Transverse colon (tissue), 4 donors: ENCODE data around the gene ZBTB43. TPM values are rescaled to one million over a fixed set of nuclear protein-coding genes. Genes with fewer than 3 reads are reported as not detected.

ENCODE experiments used
- DNase-seq: peaks from one replicate; pipeline ENCODE4 v3.0.0-alpha.2; 2019
- H3K27ac ChIP-seq, 4 donors: fragments of 200-600 bp; sonication (generic); 2 replicates each; pipeline ENCODE4 v1.5.1; 2016 to 2018; ENCODE audit warnings: inconsistent platforms in 4 of 4
- H3K27me3 ChIP-seq: fragments of 200-600 bp; sonication (generic); 2 replicates; pipeline ENCODE4 v1.5.1; 2017; ENCODE audit warnings: inconsistent platforms
- H3K36me3 ChIP-seq, 4 donors: fragments of 200-600 bp; sonication (generic); 2 replicates each; pipeline ENCODE4 v1.5.1; 2017 to 2019; ENCODE audit warnings: inconsistent platforms in 4 of 4
- H3K4me1 ChIP-seq, 4 donors: fragments of 200-600 bp; sonication (generic); 2 replicates each; pipeline ENCODE4 v1.5.1; 2017 to 2020; ENCODE audit warnings: inconsistent platforms in 4 of 4
- H3K4me3 ChIP-seq, 4 donors: fragments of 200-600 bp; sonication (generic); 1 replicate in 1 of 4; 2 replicates in 3 of 4; pipeline versions ENCODE4 v1.5.1 to v1.6.1; 2017 to 2019; ENCODE audit warnings: inconsistent platforms in 4 of 4
- H3K9me3 ChIP-seq, 2 donors: fragments of 200-600 bp; sonication (generic); 2 replicates each; pipeline ENCODE4 v1.5.1; 2017 to 2019; ENCODE audit warnings: inconsistent platforms in 2 of 2
- EP300 ChIP-seq: sonication (generic); formaldehyde crosslinking; IDR thresholded peaks from one replicate; pipeline ENCODE4 v1.6.1; 2017; ENCODE audit warnings: antibody characterized with exemption, low read depth
- POLR2A ChIP-seq: fragments of 450-650 bp; IDR thresholded peaks from one replicate; pipeline ENCODE4 v1.6.1; 2016; ENCODE audit warnings: antibody characterized with exemption, mild to moderate bottlenecking, moderate library complexity
- POLR2AphosphoS5 ChIP-seq, 3 donors: sonication (generic); formaldehyde crosslinking; IDR thresholded peaks; one replicate each; pipeline ENCODE4 v1.6.1; 2016; ENCODE audit warnings: antibody characterized with exemption in 3 of 3
- WGBS, 2 donors: methylation state at CpG; one replicate each; pipeline ENCODE4 v1.1.5; 2018; ENCODE audit warnings: low coverage in 1 of 2; 5-methylcytosine and 5-hydroxymethylcytosine counted together
- in situ Hi-C, 4 donors: fragments of 200-750 bp; cut with MboI; loops; one replicate each; pipeline versions ENCODE4 v1.15.0 to v1.15.1; 2017; ENCODE audit warnings: low sequenced_read_pairs in 3 of 4, low pct_ligation_motif_present in 1 of 4, low pct_unique_long_range_greater_than_20kb in 1 of 4
- intact Hi-C: fragments of 100-400 bp; cut with DNase I; formaldehyde crosslinking; loops from one replicate; pipeline ENCODE4 v1.15.1; 2023; ENCODE audit warnings: low total_unique reads
- total RNA-seq, 4 donors: library from RNA; depleted of rRNA; stranded (reverse); fragments of >200 nt; gene quantifications; one replicate each; pipeline ENCODE4 v1.1.0, GENCODE V29; 2016
- TF ChIP-seq, protein P1 (sequence below), 5 experiments: fragments of 200-600 bp in 3 of 5; fragments of 450-650 bp in 2 of 5; sonication (generic) in 3 of 5; IDR thresholded peaks; 1 replicate in 2 of 5; 2 replicates in 3 of 5; pipeline ENCODE4 v1.5.1; 2016 to 2017; ENCODE audit warnings: antibody characterized with exemption in 5 of 5, inconsistent platforms in 3 of 5, mild to moderate bottlenecking in 2 of 5, moderate library complexity in 1 of 5

Gene ZBTB43
- total RNA-seq, 4 donors from 2014 or later: 5.0 to 19.5 (median 16.6) TPM

DNA sequence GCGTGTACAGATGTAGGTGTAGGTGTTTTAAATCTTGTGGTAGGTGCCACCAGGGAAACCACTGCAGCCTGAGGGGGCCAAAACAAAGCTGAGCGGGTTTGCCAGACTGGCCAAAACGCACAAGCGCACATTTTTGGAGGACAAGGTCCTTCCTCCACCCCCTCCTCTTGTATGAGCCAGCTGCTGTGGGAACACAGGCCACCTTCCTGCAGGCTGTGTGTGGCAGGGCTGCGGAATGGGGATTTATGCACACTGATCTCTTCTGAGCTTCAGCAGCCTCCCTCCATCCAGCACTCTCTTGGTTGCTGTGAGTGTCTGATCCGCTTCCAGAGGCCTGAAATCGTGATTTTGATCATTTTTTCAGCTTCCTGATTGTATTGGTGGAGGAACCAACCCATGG, 22.4 kb downstream of the ZBTB43 start:
- H3K4me3 ChIP-seq: no peak overlapping the region
- peaks cover 4 to 24% (median 14%) of the 10 kb centered on the region in 4 donors for H3K4me1 ChIP-seq
- DNase-seq: no peak
- no peaks in the 10 kb centered on the region for H3K27me3 ChIP-seq
- 84 to 93% methylated on average over 2 to 7 of the region's 7 CpGs for WGBS, 2 donors
- H3K27ac ChIP-seq: no peak overlapping the region
- TF ChIP-seq, protein P1, sequence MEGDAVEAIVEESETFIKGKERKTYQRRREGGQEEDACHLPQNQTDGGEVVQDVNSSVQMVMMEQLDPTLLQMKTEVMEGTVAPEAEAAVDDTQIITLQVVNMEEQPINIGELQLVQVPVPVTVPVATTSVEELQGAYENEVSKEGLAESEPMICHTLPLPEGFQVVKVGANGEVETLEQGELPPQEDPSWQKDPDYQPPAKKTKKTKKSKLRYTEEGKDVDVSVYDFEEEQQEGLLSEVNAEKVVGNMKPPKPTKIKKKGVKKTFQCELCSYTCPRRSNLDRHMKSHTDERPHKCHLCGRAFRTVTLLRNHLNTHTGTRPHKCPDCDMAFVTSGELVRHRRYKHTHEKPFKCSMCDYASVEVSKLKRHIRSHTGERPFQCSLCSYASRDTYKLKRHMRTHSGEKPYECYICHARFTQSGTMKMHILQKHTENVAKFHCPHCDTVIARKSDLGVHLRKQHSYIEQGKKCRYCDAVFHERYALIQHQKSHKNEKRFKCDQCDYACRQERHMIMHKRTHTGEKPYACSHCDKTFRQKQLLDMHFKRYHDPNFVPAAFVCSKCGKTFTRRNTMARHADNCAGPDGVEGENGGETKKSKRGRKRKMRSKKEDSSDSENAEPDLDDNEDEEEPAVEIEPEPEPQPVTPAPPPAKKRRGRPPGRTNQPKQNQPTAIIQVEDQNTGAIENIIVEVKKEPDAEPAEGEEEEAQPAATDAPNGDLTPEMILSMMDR (IDR thresholded peaks at IDR 0.05): no peak
- no peak for TF ChIP-seq POLR2AphosphoS5 (IDR thresholded peaks at IDR 0.05)
- TF ChIP-seq EP300: no peak
- TF ChIP-seq POLR2A: no peak
- H3K36me3 ChIP-seq: no peaks in the 10 kb centered on the region
- H3K9me3 ChIP-seq: no peaks in the 10 kb centered on the region
- intact Hi-C loops (no loop called here), in situ Hi-C loops (no loop called here)

GRCh38 chr9:126829035-126829434, 24.2 kb downstream of the ZBTB43 start:
- H3K4me1 ChIP-seq: peaks cover 0 to 6% (median 2%) of the 10 kb centered on the region in 4 donors
- intact Hi-C loops (no loop called here), in situ Hi-C loops (no loop called here)
- TF ChIP-seq, protein P1 (IDR thresholded peaks at IDR 0.05): no peak
- TF ChIP-seq POLR2AphosphoS5 (IDR thresholded peaks at IDR 0.05) (no peak), EP300 (no peak), POLR2A (no peak)
- no peak overlapping the region for H3K4me3 ChIP-seq
- 68 to 89% methylated on average over 1 of the region's 1 CpG for WGBS, 2 donors
- H3K27me3 ChIP-seq: no peaks in the 10 kb centered on the region
- H3K36me3 ChIP-seq: peaks cover 0 to 14% (median 11%) of the 10 kb centered on the region in 4 donors
- H3K27ac ChIP-seq: no peak overlapping the region
- no peaks in the 10 kb centered on the region for H3K9me3 ChIP-seq
- no peak for DNase-seq

GRCh38 chr9:126830827-126831226, 26.0 kb downstream of the ZBTB43 start:
- intact Hi-C loops: no loop called here
- TF ChIP-seq, protein P1 (IDR thresholded peaks at IDR 0.05): no peak
- TF ChIP-seq POLR2AphosphoS5 (IDR thresholded peaks at IDR 0.05) (no peak), POLR2A (no peak)
- H3K4me1 ChIP-seq: no peaks in the 10 kb centered on the region
- H3K9me3 ChIP-seq: no peaks in the 10 kb centered on the region
- in situ Hi-C loops: no loop called here
- peaks cover 0 to 14% (median 11%) of the 10 kb centered on the region in 4 donors for H3K36me3 ChIP-seq
- 83 to 84% methylated on average over 3 of the region's 3 CpGs for WGBS, 2 donors
- H3K27ac ChIP-seq: no peak overlapping the region
- no peak overlapping the region for H3K4me3 ChIP-seq
- DNase-seq: no peak
- no peaks in the 10 kb centered on the region for H3K27me3 ChIP-seq

- no peak for TF ChIP-seq EP300
- TF ChIP-seq POLR2AphosphoS5 (IDR thresholded peaks at IDR 0.05): no peak
- TF ChIP-seq, protein P1 (IDR thresholded peaks at IDR 0.05): no peak
- TF ChIP-seq POLR2A: no peak
- WGBS, 2 donors: 96% methylated on average over 9 of the region's 9 CpGs
Observed at GRCh38 chr9:126832440-126832839, 27.6 kb downstream of the ZBTB43 start.

More at GRCh38 chr9:126832440-126832839, 27.6 kb downstream of the ZBTB43 start:
- Histone ChIP-seq H3K36me3 (peaks cover 0 to 14% (median 11%) of the 10 kb centered on the region in 4 donors), H3K4me1 (no peaks in the 10 kb centered on the region), H3K4me3 (no peak overlapping the region), H3K27me3 (no peaks in the 10 kb centered on the region), H3K9me3 (no peaks in the 10 kb centered on the region), H3K27ac (no peak overlapping the region)
- DNase-seq: no peak
- intact Hi-C loops: no loop called here
- in situ Hi-C loops: no loop called here
